Ishikawa (cell line): ENCODE data around the gene FNDC11.

ENCODE experiments used
- CEBPB ChIP-seq: IDR thresholded peaks from 2 replicates; pipeline ENCODE4 v1.6.1; 2012
- CREB1 ChIP-seq: IDR thresholded peaks from 2 replicates; pipeline ENCODE4 v1.6.1; 2012; ENCODE audit warnings: low read depth
- EGR1 ChIP-seq: IDR thresholded peaks from 2 replicates; pipeline ENCODE4 v1.6.1; 2012
- EP300 ChIP-seq: IDR thresholded peaks from 2 replicates; pipeline ENCODE4 v1.6.1; 2012; ENCODE audit warnings: borderline replicate concordance
- FOXM1 ChIP-seq: IDR thresholded peaks from 2 replicates; pipeline ENCODE4 v1.6.1; 2012; ENCODE audit warnings: low read depth, borderline replicate concordance
- NFIC ChIP-seq: IDR thresholded peaks from 2 replicates; pipeline ENCODE4 v1.6.1; 2012
- RAD21 ChIP-seq: IDR thresholded peaks from 2 replicates; pipeline ENCODE4 v1.6.1; 2012; ENCODE audit warnings: low read depth
- TAF1 ChIP-seq: IDR thresholded peaks from 2 replicates; pipeline ENCODE4 v1.6.1; 2012; ENCODE audit warnings: low read depth, mild to moderate bottlenecking
- TCF12 ChIP-seq: IDR thresholded peaks from 2 replicates; pipeline ENCODE4 v1.6.1; 2012; ENCODE audit warnings: low read depth
- TEAD4 ChIP-seq: IDR thresholded peaks from 2 replicates; pipeline ENCODE4 v1.6.1; 2012
- YY1 ChIP-seq: IDR thresholded peaks from 2 replicates; pipeline ENCODE4 v1.6.1; 2012; ENCODE audit warnings: low read depth
- ZBTB7A ChIP-seq: IDR thresholded peaks from 2 replicates; pipeline ENCODE4 v1.6.1; 2012; ENCODE audit warnings: low read depth
- TF ChIP-seq, protein P1 (sequence below): IDR thresholded peaks from 2 replicates; pipeline ENCODE4 v1.6.1; 2012
- TF ChIP-seq, protein P2 (sequence below): IDR thresholded peaks from 2 replicates; pipeline ENCODE4 v1.6.1; 2012
- TF ChIP-seq, protein P3 (sequence below): IDR thresholded peaks from 2 replicates; pipeline ENCODE4 v1.6.1; 2012; ENCODE audit warnings: low read depth, mild to moderate bottlenecking

Gene FNDC11

DNA sequence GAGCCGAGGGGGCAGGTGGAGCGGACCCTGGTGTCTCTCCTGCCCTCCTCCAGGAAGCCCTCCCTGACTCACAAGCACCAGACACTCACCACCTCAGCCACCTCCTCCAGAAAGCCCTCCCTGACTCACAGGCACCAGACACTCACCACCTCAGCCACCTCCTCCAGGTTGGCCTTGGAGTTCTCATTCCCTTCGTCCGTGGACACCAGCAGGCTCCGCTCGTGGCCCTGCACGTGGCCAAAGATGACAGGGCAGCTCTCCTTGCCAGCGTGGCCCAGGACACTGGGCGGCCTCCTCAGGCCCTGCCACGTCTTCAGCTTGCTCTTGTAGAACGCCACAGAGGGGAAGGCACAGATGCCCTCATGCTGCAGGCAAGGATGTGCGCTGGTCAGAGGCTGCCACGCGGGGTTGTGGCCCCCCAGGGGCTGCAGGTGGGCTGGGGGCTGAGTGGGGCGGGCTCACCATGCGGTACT lies 6.4 kb downstream of the FNDC11 start:
- TF ChIP-seq TCF12: no peak
- TF ChIP-seq EP300: no peak
- no peak for TF ChIP-seq CEBPB
- TF ChIP-seq YY1: no peak
- no peak for TF ChIP-seq NFIC
- no peak for TF ChIP-seq ZBTB7A
- no peak for TF ChIP-seq TEAD4
- no peak for TF ChIP-seq EGR1
- TF ChIP-seq, protein P1, sequence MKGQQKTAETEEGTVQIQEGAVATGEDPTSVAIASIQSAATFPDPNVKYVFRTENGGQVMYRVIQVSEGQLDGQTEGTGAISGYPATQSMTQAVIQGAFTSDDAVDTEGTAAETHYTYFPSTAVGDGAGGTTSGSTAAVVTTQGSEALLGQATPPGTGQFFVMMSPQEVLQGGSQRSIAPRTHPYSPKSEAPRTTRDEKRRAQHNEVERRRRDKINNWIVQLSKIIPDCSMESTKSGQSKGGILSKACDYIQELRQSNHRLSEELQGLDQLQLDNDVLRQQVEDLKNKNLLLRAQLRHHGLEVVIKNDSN: no peak
- no peak for TF ChIP-seq TAF1
- TF ChIP-seq, protein P2, sequence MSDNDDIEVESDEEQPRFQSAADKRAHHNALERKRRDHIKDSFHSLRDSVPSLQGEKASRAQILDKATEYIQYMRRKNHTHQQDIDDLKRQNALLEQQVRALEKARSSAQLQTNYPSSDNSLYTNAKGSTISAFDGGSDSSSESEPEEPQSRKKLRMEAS: no peak
- TF ChIP-seq FOXM1: no peak
- no peak for TF ChIP-seq CREB1
- TF ChIP-seq RAD21: no peak
- TF ChIP-seq, protein P3, sequence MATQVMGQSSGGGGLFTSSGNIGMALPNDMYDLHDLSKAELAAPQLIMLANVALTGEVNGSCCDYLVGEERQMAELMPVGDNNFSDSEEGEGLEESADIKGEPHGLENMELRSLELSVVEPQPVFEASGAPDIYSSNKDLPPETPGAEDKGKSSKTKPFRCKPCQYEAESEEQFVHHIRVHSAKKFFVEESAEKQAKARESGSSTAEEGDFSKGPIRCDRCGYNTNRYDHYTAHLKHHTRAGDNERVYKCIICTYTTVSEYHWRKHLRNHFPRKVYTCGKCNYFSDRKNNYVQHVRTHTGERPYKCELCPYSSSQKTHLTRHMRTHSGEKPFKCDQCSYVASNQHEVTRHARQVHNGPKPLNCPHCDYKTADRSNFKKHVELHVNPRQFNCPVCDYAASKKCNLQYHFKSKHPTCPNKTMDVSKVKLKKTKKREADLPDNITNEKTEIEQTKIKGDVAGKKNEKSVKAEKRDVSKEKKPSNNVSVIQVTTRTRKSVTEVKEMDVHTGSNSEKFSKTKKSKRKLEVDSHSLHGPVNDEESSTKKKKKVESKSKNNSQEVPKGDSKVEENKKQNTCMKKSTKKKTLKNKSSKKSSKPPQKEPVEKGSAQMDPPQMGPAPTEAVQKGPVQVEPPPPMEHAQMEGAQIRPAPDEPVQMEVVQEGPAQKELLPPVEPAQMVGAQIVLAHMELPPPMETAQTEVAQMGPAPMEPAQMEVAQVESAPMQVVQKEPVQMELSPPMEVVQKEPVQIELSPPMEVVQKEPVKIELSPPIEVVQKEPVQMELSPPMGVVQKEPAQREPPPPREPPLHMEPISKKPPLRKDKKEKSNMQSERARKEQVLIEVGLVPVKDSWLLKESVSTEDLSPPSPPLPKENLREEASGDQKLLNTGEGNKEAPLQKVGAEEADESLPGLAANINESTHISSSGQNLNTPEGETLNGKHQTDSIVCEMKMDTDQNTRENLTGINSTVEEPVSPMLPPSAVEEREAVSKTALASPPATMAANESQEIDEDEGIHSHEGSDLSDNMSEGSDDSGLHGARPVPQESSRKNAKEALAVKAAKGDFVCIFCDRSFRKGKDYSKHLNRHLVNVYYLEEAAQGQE: no peak

DNA sequence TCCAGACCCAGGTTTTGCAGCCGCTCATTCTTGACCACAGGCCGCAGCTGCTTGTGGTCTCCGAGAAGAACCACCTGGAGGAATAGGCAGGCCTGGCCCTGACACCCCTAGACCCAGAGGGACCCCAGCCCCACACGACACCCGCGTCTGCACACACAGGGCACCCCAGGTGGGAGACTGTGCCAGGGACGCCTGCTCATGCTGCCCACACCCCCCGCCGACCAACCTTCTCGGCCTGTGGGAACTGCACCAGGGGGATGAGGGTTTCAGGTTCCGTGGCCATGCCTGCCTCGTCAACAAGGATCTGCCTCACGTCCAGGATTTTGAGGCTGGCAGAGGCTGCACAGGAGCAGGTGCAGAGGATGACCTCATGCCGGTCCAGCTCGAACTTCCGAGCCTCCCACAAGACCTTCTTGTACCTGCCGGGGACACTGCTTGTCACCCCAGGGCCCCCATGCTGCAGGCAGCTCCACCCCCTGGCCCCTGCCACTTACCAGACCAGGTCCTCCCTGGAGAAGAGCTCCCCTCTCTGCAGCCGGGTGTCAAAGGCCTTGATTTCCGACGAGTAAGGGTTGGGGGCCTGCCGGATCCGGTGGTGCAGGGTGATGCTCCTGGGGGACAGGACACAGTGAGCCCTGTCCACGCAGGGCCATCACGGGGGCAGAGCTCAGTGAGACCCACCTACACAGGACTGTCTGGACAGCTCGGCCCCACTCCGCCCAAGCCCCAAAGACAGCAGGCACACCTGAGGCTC lies 7.1 kb downstream of the FNDC11 start:
- TF ChIP-seq TEAD4 (no peak), CREB1 (no peak)

DNA sequence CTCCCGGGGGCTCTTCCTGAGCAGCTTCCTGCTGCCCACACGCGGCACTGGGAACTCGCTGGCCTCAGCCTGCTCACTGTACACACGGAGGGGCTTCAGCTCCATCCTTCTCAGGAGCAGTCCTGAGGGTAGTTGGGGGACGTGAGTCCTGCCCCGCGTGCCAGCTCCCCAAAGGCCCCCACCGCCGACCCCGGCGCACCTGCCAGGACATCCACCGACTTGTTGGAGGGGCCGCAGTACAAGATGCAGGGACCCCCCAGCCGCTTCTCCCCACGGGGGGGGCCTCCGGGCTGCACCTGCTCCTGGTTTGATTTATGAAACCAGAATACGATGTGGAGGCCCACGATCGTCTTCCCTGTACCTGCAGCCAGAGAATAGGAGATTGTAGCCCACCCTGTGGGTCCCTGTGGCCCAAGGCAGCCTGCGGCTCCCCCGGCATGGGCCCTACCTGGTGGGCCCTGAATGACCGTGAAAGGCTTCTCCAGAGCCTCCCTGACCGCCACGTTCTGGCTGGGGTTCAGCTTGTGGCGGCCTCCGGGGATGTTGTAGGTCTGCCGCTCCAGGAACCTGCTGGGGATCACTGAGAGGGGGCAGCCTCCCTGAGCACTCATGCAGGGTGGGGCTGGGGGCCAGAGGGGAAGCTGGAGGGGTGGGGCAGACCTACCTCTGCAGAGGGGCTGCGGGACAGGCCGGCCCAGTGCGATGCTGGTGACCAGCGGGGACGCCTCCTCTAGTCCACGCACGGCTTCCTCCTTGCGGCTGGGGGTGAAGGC lies 7.9 kb downstream of the FNDC11 start:
- TF ChIP-seq, protein P2: no peak
- TF ChIP-seq CEBPB (no peak), TCF12 (no peak), CREB1 (no peak), TEAD4 (no peak), FOXM1 (no peak), RAD21 (no peak)

DNA sequence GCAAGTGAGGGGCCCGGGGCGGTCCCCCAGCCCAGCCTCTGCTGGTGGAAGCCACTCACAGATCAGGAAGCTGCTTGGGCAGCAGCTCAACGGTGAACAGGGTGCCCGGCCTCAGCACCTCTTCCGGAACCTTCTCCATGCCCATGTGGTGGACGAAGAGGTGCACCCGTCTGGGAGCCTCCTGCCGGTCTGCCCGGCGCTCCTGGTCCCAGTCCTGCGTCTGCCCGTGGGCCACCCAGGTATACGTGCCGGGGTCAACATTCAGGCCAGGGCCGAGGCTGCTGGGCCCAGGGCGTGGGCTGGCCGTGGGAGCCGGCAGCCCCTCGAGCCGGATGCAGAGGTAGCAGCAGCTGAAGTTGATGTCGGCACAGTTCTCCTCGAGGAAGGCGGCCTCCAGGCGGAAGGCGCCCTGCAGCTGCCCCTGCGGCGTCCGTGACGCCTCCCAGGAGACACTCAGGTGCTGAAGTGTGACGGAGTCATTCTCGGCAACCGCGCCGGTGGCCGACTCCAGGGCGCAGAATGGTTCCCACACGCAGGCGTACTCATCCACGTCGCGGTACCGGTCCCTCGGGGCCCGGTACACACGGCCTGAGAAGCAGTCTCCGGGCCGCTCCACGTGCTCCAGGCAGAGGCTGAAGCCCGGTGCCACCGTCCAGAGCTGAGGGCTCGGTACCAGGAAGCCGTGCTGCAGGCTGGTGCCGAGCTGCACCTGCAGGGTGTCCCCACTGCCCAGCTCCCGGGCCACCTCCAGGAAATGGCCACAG lies 8.7 kb downstream of the FNDC11 start:
- no peak for TF ChIP-seq CREB1
- TF ChIP-seq CEBPB: no peak
- TF ChIP-seq, protein P3: no peak
- TF ChIP-seq, protein P1: no peak
- no peak for TF ChIP-seq RAD21
- TF ChIP-seq EP300: no peak
- TF ChIP-seq NFIC: no peak
- TF ChIP-seq ZBTB7A: no peak

DNA sequence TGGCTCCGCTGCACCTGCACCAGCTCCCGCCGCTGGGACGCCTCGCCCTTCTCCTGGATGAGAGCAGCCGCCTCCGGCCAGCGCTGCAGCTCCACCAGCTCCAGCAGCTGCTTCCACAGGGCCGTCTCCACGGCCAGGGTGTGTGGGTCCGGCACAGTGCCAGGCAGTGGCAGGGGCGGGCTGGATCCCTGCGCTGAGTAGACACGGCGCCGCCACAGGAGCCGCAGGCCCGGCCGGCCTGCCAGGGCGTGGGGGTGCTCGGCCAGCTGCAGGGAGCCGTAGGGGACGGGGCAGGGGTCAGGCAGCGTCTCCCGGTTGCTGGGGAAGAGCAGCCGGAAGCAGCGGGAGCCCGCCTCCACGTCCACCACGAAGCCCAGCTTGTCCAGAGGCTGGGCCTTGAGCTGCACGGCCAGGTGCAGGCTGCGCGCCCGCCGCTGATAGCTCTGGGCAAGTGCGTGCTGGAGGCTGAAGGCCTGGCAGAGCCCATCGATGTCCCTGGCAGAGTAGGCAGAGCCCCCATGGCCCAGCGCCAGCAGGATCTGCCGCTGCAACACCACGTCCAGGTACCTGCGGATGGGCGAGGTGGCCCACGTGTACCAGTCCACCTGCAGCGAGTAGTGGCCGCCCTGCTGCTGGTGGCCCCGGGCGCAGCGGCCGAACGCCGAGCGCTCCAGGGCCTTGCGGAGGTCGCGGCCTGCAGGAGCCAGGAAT lies 9.4 kb downstream of the FNDC11 start:
- no peak for TF ChIP-seq TAF1
- TF ChIP-seq EP300: no peak
- TF ChIP-seq CEBPB: no peak
- TF ChIP-seq, protein P1: no peak
- no peak for TF ChIP-seq YY1
- TF ChIP-seq RAD21: no peak
- no peak for TF ChIP-seq FOXM1
- no peak for TF ChIP-seq NFIC
- no peak for TF ChIP-seq EGR1
- no peak for TF ChIP-seq CREB1
- TF ChIP-seq TCF12: no peak
- TF ChIP-seq, protein P2: no peak
- no peak for TF ChIP-seq TEAD4
- TF ChIP-seq, protein P3: no peak
